Sigmoid colon (tissue), 7 donors: ENCODE results near the gene CD274. TPM values are rescaled to one million over a fixed set of nuclear protein-coding genes. Genes with fewer than 3 reads are reported as not detected.

Experiments
- DNase-seq: peaks from one replicate; pipeline ENCODE4 v3.0.0-alpha.2; 2019
- H3K27ac ChIP-seq, 4 donors: fragments of 200-600 bp; sonication (generic); one replicate each; pipeline ENCODE4 v1.5.1; 2016 to 2019; ENCODE audit warnings: mild to moderate bottlenecking in 1 of 4
- H3K27me3 ChIP-seq, 3 donors: fragments of 200-600 bp; sonication (generic); one replicate each; pipeline ENCODE4 v1.5.1; 2019; ENCODE audit warnings: mild to moderate bottlenecking in 1 of 3
- H3K36me3 ChIP-seq, 4 donors: fragments of 200-600 bp; sonication (generic); one replicate each; pipeline ENCODE4 v1.5.1; 2016 to 2019
- H3K4me1 ChIP-seq, 4 donors: fragments of 200-600 bp; sonication (generic); one replicate each; pipeline ENCODE4 v1.5.1; 2017 to 2019
- H3K4me3 ChIP-seq, 4 donors: fragments of 200-600 bp; sonication (generic); one replicate each; pipeline ENCODE4 v1.5.1; 2017 to 2019; ENCODE audit warnings: mild to moderate bottlenecking in 2 of 4, moderate library complexity in 1 of 4
- H3K9me3 ChIP-seq, 4 donors: fragments of 200-600 bp in 3 of 4; sonication (generic) in 3 of 4; one replicate each; pipeline versions ENCODE4 v1.5.1 to v1.6.1; 2013 to 2019
- EP300 ChIP-seq, 4 donors: sonication (generic); formaldehyde crosslinking; IDR thresholded peaks; one replicate each; pipeline ENCODE4 v1.6.1; 2017; ENCODE audit warnings: antibody characterized with exemption in 4 of 4
- POLR2A ChIP-seq, 2 donors: fragments of 450-650 bp; IDR thresholded peaks; one replicate each; pipeline ENCODE4 v1.6.1; 2016; ENCODE audit warnings: antibody characterized with exemption in 2 of 2, mild to moderate bottlenecking in 2 of 2, moderate library complexity in 2 of 2
- POLR2AphosphoS5 ChIP-seq, 4 donors: sonication (generic); formaldehyde crosslinking; IDR thresholded peaks; one replicate each; pipeline ENCODE4 v1.6.1; 2017; ENCODE audit warnings: antibody characterized with exemption in 4 of 4
- WGBS, 2 donors: extraction: QIAGEN DNeasy Blood & Tissue Kit; methylation state at CpG; one replicate each; pipeline ENCODE4 v1.1.7; 2013; 5-methylcytosine and 5-hydroxymethylcytosine counted together
- intact Hi-C: fragments of 100-400 bp; cut with DNase I; formaldehyde crosslinking; loops from one replicate; pipeline ENCODE4 v1.15.1; 2023
- polyA plus RNA-seq, 3 donors: library from polyadenylated mRNA; stranded (reverse); fragments of 200-250 nt; gene quantifications; one replicate each; pipeline ENCODE4 v1.2.3, GENCODE V29; 2013
- total RNA-seq, 4 donors: library from RNA; depleted of rRNA; stranded (reverse); fragments of >200 nt; gene quantifications; one replicate each; pipeline ENCODE4 v1.1.0, GENCODE V29; 2016
- TF ChIP-seq, protein P1 (sequence below), 4 experiments: fragments of 450-650 bp in 3 of 4; fragments of 200-600 bp in 1 of 4; IDR thresholded peaks; one replicate each; pipeline ENCODE4 v1.5.1; 2016 to 2019; ENCODE audit warnings: antibody characterized with exemption in 4 of 4, mild to moderate bottlenecking in 3 of 4, moderate library complexity in 2 of 4
- donor health status: healthy with polysubstance abuse.
- donor health status: Bipolar disorder and iron deficiency.
- donor health status: healthy.

CD274 gene
- total RNA-seq, result 1 to 10 TPM in 3 of 4 donors, under 1 TPM in 1; 0.68 to 8.9 (median 1.3) TPM
- polyA plus RNA-seq, result 1 to 10 TPM; 1.4 to 4.3 (median 4.2) TPM

DNA sequence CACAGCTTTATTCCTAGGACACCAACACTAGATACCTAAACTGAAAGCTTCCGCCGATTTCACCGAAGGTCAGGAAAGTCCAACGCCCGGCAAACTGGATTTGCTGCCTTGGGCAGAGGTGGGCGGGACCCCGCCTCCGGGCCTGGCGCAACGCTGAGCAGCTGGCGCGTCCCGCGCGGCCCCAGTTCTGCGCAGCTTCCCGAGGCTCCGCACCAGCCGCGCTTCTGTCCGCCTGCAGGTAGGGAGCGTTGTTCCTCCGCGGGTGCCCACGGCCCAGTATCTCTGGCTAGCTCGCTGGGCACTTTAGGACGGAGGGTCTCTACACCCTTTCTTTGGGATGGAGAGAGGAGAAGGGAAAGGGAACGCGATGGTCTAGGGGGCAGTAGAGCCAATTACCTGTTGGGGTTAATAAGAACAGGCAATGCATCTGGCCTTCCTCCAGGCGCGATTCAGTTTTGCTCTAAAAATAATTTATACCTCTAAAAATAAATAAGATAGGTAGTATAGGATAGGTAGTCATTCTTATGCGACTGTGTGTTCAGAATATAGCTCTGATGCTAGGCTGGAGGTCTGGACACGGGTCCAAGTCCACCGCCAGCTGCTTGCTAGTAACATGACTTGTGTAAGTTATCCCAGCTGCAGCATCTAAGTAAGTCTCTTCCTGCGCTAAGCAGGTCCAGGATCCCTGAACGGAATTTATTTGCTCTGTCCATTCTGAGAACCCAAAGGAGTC, at the start of gene CD274:
Gene CD274 (plus strand): TSS at position 184 of the 733 bp plus-strand sequence. CDS start 5,572 bp downstream, outside the sequence.
- peaks cover 0 to 15% (median 3%) of the 10 kb centered on the region in 4 donors for H3K4me1 ChIP-seq

DNA sequence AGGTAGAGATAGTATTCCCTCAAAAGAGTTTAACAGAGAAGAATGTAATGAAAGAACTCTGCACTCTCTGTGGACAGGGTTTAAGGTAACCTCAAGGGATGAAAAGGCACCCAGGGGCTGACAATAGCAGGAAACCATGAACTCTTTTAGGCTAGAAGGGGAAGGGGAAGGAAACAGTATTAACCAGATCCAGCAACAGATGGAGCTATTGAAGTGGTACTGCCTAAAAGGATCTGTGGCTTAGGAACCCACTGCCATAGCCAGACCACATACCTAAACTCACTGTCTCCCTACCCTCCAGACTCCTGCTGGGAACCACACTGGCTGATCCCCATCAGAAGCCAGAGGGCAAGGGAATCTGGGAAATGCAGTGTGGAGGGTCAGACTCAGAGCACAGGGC, 48.1 kb upstream of the CD274 start:
- Histone ChIP-seq H3K4me3 (no peak overlapping the region), H3K4me1 (no peaks in the 10 kb centered on the region), H3K27me3 (no peaks in the 10 kb centered on the region), H3K27ac (no peak overlapping the region), H3K36me3 (no peaks in the 10 kb centered on the region), H3K9me3 (peaks cover 0 to 5% (median 0%) of the 10 kb centered on the region in 4 donors)
- DNase-seq, result no peak
- intact Hi-C loops, result no loop called here
- no peak for TF ChIP-seq POLR2AphosphoS5 (IDR thresholded peaks at IDR 0.05)

More for the DNA sequence above, at the start of gene CD274:
- WGBS, 2 donors, result 1 to 5% methylated on average over 36 of the region's 36 CpGs
- peak within 1 kb of the TSS; percentile 50 to 62 (median 57) for H3K4me3 ChIP-seq
- H3K9me3 ChIP-seq, result no peaks in the 10 kb centered on the region
- no peaks in the 10 kb centered on the region for H3K36me3 ChIP-seq
- H3K27ac ChIP-seq, result peak within 1 kb of the TSS; percentile 78 to 79 (median 78)
- peak; percentile 93 for DNase-seq
- intact Hi-C loops, result loop anchor here (2.0 kb wide), 1 partner anchor 140 kb away; no protein-coding TSS in a partner anchor
- no peaks in the 10 kb centered on the region for H3K27me3 ChIP-seq
- TF ChIP-seq POLR2A (IDR thresholded peaks at IDR 0.05) (no peak), POLR2AphosphoS5 (IDR thresholded peaks at IDR 0.05) (peak; percentile 27 to 70 (median 66))
- TF ChIP-seq, protein P1, sequence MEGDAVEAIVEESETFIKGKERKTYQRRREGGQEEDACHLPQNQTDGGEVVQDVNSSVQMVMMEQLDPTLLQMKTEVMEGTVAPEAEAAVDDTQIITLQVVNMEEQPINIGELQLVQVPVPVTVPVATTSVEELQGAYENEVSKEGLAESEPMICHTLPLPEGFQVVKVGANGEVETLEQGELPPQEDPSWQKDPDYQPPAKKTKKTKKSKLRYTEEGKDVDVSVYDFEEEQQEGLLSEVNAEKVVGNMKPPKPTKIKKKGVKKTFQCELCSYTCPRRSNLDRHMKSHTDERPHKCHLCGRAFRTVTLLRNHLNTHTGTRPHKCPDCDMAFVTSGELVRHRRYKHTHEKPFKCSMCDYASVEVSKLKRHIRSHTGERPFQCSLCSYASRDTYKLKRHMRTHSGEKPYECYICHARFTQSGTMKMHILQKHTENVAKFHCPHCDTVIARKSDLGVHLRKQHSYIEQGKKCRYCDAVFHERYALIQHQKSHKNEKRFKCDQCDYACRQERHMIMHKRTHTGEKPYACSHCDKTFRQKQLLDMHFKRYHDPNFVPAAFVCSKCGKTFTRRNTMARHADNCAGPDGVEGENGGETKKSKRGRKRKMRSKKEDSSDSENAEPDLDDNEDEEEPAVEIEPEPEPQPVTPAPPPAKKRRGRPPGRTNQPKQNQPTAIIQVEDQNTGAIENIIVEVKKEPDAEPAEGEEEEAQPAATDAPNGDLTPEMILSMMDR (IDR thresholded peaks at IDR 0.05), result peak; percentile 38 to 57 (median 50)

DNA sequence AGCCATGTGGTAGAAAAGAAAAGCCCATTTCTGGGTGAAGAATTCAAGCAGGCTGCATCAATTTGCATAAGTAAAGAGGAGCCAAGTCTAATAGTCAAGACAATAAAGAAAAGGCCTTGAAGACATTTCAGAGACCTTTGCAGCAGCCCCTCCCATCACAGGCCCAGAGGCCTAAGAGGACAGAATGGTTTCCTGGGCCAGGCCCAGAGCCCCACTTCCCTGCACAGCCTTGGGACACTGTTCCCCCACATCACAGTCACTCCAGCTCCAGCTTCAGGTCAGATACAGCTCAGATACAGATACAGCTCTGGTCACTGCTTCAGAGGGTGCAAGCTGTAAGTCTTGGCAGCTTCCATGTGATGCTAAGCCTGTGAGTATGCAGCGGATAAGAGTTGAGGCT, 41.7 kb upstream of the CD274 start:
- no peak for TF ChIP-seq EP300 (IDR thresholded peaks at IDR 0.05)
- no peak for TF ChIP-seq POLR2AphosphoS5 (IDR thresholded peaks at IDR 0.05)
- no peak for TF ChIP-seq POLR2A (IDR thresholded peaks at IDR 0.05)
- TF ChIP-seq, protein P1 (IDR thresholded peaks at IDR 0.05), result no peak
- no peak overlapping the region for H3K4me3 ChIP-seq
- H3K36me3 ChIP-seq, result peaks cover 0 to 6% (median 0%) of the 10 kb centered on the region in 4 donors
- intact Hi-C loops, result no loop called here
- 99 to 100% methylated on average over 1 of the region's 1 CpG for WGBS, 2 donors
- no peaks in the 10 kb centered on the region for H3K4me1 ChIP-seq
- no peak overlapping the region for H3K27ac ChIP-seq
- DNase-seq, result no peak
- H3K27me3 ChIP-seq, result no peaks in the 10 kb centered on the region
- H3K9me3 ChIP-seq, result peaks cover 3 to 14% (median 8%) of the 10 kb centered on the region in 4 donors

DNA sequence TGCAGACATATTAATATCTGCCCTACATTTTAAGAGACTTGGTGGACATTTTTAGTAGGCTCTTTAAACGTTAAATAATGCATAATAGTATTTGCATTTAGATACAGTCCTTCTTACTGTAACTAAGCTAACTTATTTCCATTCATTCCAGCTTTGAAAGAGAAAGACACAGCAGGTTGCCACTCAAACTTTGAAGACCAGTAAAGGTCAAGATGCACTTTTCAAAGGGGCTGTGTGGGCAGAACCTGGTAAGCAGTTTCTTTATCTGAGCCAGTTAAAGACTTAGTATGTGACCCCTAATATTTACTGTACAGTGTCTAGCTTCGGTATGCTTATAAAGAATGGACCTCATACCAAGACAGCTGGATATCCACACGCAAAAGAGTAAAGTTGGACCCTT, 33.4 kb upstream of the CD274 start:
- no peak for DNase-seq
- Histone ChIP-seq H3K27ac (no peak overlapping the region), H3K9me3 (no peaks in the 10 kb centered on the region), H3K4me1 (no peaks in the 10 kb centered on the region), H3K4me3 (no peak overlapping the region), H3K27me3 (no peaks in the 10 kb centered on the region), H3K36me3 (peaks cover 0 to 5% (median 0%) of the 10 kb centered on the region in 4 donors)
- 78 to 83% methylated on average over 3 of the region's 3 CpGs for WGBS, 2 donors
- TF ChIP-seq POLR2AphosphoS5 (IDR thresholded peaks at IDR 0.05), result no peak
- no peak for TF ChIP-seq EP300 (IDR thresholded peaks at IDR 0.05)
- no peak for TF ChIP-seq POLR2A (IDR thresholded peaks at IDR 0.05)
- TF ChIP-seq, protein P1 (IDR thresholded peaks at IDR 0.05), result no peak
- intact Hi-C loops, result no loop called here

DNA sequence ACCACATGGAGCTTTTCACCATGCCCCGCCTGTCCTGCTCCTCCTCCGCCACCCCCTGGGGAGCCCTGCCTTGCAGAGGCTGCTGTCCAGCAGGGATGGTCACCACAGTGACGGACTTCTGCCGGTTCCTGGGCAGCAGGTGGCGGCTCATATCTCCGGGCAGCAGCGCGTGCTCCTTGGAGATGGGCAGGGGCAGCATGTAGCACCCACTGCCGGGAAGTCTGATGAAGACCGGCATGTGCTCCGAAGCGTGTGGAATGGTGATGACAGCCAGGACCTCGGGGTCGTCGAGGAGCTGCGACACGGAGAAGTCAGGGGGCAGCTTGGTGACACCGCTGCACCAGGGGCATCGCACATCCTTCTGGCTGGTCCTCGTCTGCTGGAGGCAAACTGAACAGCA, 31.9 kb upstream of the CD274 start:
- TF ChIP-seq POLR2AphosphoS5 (IDR thresholded peaks at IDR 0.05), result no peak
- no peak for TF ChIP-seq EP300 (IDR thresholded peaks at IDR 0.05)
- TF ChIP-seq, protein P1 (IDR thresholded peaks at IDR 0.05), result no peak
- no peak for TF ChIP-seq POLR2A (IDR thresholded peaks at IDR 0.05)
- Histone ChIP-seq H3K4me3 (no peak overlapping the region), H3K27me3 (no peaks in the 10 kb centered on the region), H3K27ac (no peak overlapping the region), H3K4me1 (no peaks in the 10 kb centered on the region), H3K36me3 (peaks cover 0 to 5% (median 0%) of the 10 kb centered on the region in 4 donors), H3K9me3 (no peaks in the 10 kb centered on the region)
- 92 to 98% methylated on average over 20 of the region's 20 CpGs for WGBS, 2 donors
- intact Hi-C loops, result no loop called here
- DNase-seq, result no peak
